ENCODE results near the gene NKD1.

The NKD1 gene

GRCh38 chr16:50598256-50598894 is 50.2 kb downstream of the NKD1 start:
- H3K9me3 Mint-ChIP-seq = no peaks in the 10 kb centered on the region
- peaks cover 10% of the 10 kb centered on the region for H3K4me1 Mint-ChIP-seq
- no peaks in the 10 kb centered on the region for H3K27me3 Mint-ChIP-seq
- DNase-seq (ENCODE audit: low spot score in 2 of 2) = no peak
- no peak overlapping the region for H3K4me3 Mint-ChIP-seq
- ATAC-seq (replicated peaks; ENCODE audit: extremely low read depth, poor library complexity, severe bottlenecking) = no peak
- peaks cover 1% of the 10 kb centered on the region for H3K36me3 Mint-ChIP-seq (ENCODE audit: insufficient read depth)
- no peak overlapping the region for H3K27ac Mint-ChIP-seq (ENCODE audit: low read depth)

DNA sequence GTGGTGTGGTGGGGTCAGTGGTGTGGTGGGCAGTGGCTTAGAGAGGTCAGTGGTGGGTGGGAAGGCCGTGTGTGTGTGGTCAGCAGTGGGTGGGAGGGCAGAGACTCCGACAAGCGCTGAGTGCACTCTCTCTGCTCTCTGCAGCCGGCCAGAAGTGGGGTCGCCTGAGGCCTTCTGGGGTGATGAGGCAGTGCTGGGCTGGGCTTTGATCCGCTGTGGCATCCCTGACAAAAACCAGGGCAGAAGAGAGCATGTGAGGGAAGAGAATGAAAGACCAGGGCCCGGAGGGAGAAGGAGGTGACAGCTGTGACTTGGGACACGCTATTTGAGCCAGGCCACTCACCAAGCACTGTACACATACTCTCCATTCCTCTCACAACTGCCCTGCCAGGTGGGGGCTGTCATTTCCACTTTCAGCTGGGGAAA is 50.8 kb downstream of the NKD1 start:
- Mint-ChIP-seq H3K27ac (ENCODE audit: low read depth) (no peak overlapping the region), H3K27me3 (no peaks in the 10 kb centered on the region), H3K9me3 (no peaks in the 10 kb centered on the region), H3K4me1 (peaks cover 10% of the 10 kb centered on the region), H3K4me3 (no peak overlapping the region), H3K36me3 (ENCODE audit: insufficient read depth) (peaks cover 3% of the 10 kb centered on the region)
- ATAC-seq (replicated peaks; ENCODE audit: extremely low read depth, poor library complexity, severe bottlenecking) (no peak), DNase-seq (ENCODE audit: low spot score in 2 of 2) (no peak)

GRCh38 chr16:50599494-50599893 is 51.3 kb downstream of the NKD1 start:
- H3K9me3 Mint-ChIP-seq = no peaks in the 10 kb centered on the region

DNA sequence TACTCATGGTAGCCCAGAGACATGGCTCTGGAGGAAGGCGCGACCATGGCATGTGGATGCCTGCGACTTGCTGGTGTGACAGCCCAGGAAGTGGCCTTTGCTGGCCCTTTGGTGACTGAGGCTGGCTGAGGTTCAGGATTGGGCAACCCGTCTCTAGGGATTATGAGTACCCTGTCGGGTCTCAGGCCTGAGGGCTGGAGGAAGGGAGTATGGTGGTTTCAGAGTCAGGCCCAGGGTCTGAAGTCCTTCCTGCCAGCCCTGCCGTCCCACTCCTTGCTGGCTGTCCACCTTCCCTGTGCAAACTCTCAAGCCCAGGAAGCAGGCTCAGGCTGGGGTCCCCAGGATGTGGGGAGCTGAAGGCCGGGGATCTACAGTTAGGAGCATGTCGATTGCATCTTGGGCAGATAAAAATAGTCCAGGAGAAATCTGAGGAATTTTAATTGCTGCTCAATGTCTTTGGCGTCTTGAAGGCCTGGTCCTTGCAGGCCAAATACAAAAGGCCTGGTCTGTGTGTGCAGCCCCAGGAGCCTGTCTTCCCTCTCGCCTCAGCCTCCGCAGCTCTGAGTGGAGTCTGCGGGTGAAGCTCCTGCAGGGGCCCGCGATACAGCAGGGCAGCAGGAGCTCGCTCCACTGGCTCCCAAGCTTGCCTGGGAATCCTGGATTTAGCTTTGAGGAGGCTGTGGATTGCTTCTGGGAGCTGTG is 52.5 kb downstream of the NKD1 start:
- H3K4me3 Mint-ChIP-seq = no peak overlapping the region
- no peaks in the 10 kb centered on the region for H3K9me3 Mint-ChIP-seq
- H3K27me3 Mint-ChIP-seq = no peaks in the 10 kb centered on the region
- DNase-seq (ENCODE audit: low spot score in 2 of 2) (no peak), ATAC-seq (replicated peaks; ENCODE audit: extremely low read depth, poor library complexity, severe bottlenecking) (no peak)
- H3K36me3 Mint-ChIP-seq (ENCODE audit: insufficient read depth) = peaks cover 3% of the 10 kb centered on the region
- H3K27ac Mint-ChIP-seq (ENCODE audit: low read depth) = no peak overlapping the region
- H3K4me1 Mint-ChIP-seq = peaks cover 10% of the 10 kb centered on the region

More at GRCh38 chr16:50599494-50599893, 51.3 kb downstream of the NKD1 start:
- ATAC-seq (replicated peaks; ENCODE audit: extremely low read depth, poor library complexity, severe bottlenecking) (no peak), DNase-seq (ENCODE audit: low spot score in 2 of 2) (no peak)
- Mint-ChIP-seq H3K27ac (ENCODE audit: low read depth) (no peak overlapping the region), H3K36me3 (ENCODE audit: insufficient read depth) (peaks cover 3% of the 10 kb centered on the region), H3K4me1 (peaks cover 10% of the 10 kb centered on the region), H3K27me3 (no peaks in the 10 kb centered on the region), H3K4me3 (no peak overlapping the region)

GRCh38 chr16:50601341-50601740 is 53.1 kb downstream of the NKD1 start:
- Mint-ChIP-seq H3K36me3 (ENCODE audit: insufficient read depth) (peaks cover 3% of the 10 kb centered on the region), H3K4me3 (no peak overlapping the region), H3K27me3 (no peaks in the 10 kb centered on the region), H3K9me3 (no peaks in the 10 kb centered on the region), H3K4me1 (peaks cover 10% of the 10 kb centered on the region), H3K27ac (ENCODE audit: low read depth) (no peak overlapping the region)
- no peak for DNase-seq (ENCODE audit: low spot score in 2 of 2)
- ATAC-seq (replicated peaks; ENCODE audit: extremely low read depth, poor library complexity, severe bottlenecking) = no peak

DNA sequence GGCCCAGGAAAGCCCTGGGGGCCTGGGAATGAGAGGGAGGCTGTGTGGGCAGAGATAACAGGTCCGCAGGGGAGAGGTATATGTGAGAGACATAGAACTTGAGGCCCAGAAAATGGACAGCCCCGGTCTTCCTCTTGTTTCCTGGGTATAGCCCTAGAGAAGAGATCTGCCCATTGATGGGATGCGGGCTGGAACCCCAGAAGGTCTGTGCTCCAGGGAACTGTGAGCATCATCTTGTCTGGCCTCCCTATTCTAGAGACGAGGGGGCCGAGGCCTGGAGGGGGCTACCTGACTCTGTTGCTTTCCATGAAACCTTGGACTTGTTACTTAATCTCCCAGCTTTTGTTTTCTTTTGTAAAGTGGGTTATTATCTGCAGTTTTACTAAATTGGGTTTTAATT is 53.9 kb downstream of the NKD1 start:
- Mint-ChIP-seq H3K27me3 (no peaks in the 10 kb centered on the region), H3K9me3 (no peaks in the 10 kb centered on the region), H3K4me1 (peaks cover 10% of the 10 kb centered on the region), H3K27ac (ENCODE audit: low read depth) (peak overlapping the region; percentile 58), H3K4me3 (no peak overlapping the region), H3K36me3 (ENCODE audit: insufficient read depth) (peaks cover 3% of the 10 kb centered on the region)
- ATAC-seq (replicated peaks; ENCODE audit: extremely low read depth, poor library complexity, severe bottlenecking) = no peak
- no peak for DNase-seq (ENCODE audit: low spot score in 2 of 2)

GRCh38 chr16:50602531-50603205 is 54.5 kb downstream of the NKD1 start:
- Mint-ChIP-seq H3K4me1 (peaks cover 10% of the 10 kb centered on the region), H3K27ac (ENCODE audit: low read depth) (peak overlapping the region; percentile 58), H3K4me3 (no peak overlapping the region), H3K36me3 (ENCODE audit: insufficient read depth) (peaks cover 3% of the 10 kb centered on the region), H3K9me3 (no peaks in the 10 kb centered on the region), H3K27me3 (no peaks in the 10 kb centered on the region)
- DNase-seq (ENCODE audit: low spot score in 2 of 2) = peak; percentile 24 to 31
- ATAC-seq (replicated peaks; ENCODE audit: extremely low read depth, poor library complexity, severe bottlenecking) = peak; percentile 92

DNA sequence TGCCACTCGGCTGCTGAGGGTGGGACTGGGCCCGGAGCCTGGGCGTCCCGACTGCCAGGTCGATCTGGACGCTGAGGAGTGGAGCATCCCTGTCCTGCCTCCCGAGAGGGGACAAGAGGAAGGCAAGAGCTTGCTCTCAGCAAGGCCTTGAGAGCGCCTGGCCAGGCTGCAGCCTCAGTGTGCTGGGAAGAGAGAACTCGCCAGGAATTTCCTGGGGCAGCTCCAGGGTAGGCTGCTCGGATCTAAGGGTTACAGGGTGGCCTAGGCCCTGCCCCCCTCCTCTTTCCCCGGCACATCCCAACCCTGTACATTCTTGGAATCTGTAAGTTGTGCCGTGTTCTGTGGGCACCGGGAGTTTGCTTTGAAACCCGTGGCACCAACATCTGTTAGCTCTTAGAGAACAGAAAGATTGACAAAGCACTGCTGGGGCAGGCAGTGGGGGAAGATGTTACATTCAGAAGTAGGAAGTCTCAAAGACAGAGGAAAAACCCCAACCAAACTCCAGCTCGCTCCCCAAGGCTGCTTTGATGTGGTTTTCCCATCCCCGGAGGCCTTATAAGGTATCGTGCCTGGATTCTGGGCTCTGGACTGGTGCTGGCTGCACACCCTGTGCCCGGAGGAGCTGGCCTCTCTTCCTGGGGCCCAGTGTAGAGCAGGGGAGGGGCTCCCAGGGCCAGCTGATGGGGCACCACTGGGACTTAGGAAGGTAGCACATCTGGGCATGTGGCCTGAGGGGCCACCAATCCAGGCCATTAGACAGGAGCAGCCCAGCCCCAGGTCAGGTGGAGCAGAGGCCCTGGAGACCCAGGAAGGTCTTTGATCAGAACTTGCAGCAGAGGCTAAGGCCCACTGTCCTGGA is 55.2 kb downstream of the NKD1 start:
- no peak for ATAC-seq (replicated peaks; ENCODE audit: extremely low read depth, poor library complexity, severe bottlenecking)
- no peak overlapping the region for H3K4me3 Mint-ChIP-seq
- H3K27ac Mint-ChIP-seq (ENCODE audit: low read depth) = peak overlapping the region; percentile 58
- no peak for DNase-seq (ENCODE audit: low spot score in 2 of 2)
- no peaks in the 10 kb centered on the region for H3K27me3 Mint-ChIP-seq
- no peaks in the 10 kb centered on the region for H3K9me3 Mint-ChIP-seq
- H3K4me1 Mint-ChIP-seq = peaks cover 10% of the 10 kb centered on the region
- H3K36me3 Mint-ChIP-seq (ENCODE audit: insufficient read depth) = peaks cover 3% of the 10 kb centered on the region

DNA sequence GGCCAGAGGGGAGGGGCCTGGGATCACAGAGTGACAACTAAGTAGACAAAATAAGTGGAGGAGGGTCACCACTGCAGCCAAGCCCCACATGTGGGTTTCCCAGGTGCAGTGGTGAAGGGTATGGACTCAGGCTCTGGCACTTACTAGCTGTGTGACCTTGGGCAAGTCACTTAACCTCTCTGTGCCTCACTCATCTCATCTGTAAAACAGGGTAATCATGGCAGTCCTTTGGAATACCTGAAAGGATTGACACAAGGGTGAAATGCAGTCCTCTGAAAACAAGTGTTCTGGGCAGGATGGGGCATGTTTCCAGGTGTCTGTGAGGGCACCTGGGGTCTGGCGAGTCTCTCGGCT is 55.8 kb downstream of the NKD1 start:
- Mint-ChIP-seq H3K4me1 (peaks cover 10% of the 10 kb centered on the region), H3K36me3 (ENCODE audit: insufficient read depth) (peaks cover 3% of the 10 kb centered on the region), H3K9me3 (no peaks in the 10 kb centered on the region), H3K27ac (ENCODE audit: low read depth) (no peak overlapping the region), H3K27me3 (no peaks in the 10 kb centered on the region), H3K4me3 (no peak overlapping the region)
- DNase-seq (ENCODE audit: low spot score in 2 of 2) (no peak), ATAC-seq (replicated peaks; ENCODE audit: extremely low read depth, poor library complexity, severe bottlenecking) (no peak)

DNA sequence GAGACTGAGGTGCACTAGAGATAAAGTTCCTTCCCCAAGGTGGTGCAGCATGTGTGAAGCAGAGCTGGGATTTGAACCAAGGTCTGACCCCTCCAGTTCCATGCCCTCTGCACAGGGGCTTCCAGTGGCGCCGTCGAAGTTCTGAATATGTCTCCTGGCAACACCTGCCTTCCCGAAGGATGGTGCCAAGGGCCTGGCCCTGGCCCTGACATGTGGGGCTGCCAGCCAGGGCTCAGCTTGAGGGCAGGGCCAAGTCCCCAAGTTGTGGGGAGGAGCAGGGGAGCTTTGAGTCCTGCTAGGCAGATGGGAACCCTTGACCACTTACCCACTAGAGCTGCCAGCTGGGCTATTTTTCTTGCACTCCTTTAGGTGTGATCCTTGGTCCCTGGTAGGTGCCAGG is 56.4 kb downstream of the NKD1 start:
- Mint-ChIP-seq H3K4me1 (peaks cover 10% of the 10 kb centered on the region), H3K36me3 (ENCODE audit: insufficient read depth) (peaks cover 3% of the 10 kb centered on the region), H3K4me3 (no peak overlapping the region), H3K9me3 (no peaks in the 10 kb centered on the region), H3K27me3 (no peaks in the 10 kb centered on the region), H3K27ac (ENCODE audit: low read depth) (no peak overlapping the region)
- ATAC-seq (replicated peaks; ENCODE audit: extremely low read depth, poor library complexity, severe bottlenecking) (no peak), DNase-seq (ENCODE audit: low spot score in 2 of 2) (no peak)

DNA sequence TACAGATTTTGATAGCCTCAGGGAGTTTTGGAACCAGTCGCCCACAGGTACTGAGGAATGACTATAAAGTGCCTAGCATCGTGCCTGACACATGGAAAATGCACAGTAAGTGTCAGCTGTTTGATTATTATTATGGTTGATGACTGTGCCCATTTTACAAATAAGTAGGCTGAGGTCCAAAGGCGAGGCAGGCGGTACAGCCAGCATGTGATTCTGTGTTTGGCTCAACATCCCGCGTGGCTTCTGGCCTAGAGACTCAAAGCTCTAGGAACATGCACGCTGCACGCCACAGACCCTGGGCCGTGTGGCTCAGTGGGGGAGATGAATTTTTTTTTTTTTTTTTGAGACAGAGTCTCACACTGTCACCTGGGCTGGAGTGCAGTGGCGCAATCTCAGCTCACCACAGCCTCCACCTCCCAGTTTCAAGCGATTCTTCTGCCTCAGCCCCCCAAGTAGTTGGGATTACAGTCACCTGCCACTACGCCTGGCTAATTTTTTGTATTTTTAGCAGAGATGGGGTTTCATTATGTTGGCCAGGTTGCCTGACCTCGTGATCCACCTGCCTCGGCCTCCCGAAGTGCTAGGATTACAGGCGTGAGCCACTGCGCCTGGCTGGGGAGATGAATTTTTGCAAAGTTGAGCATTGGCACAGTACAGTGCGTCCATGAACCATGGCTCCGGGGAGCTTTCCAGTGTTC is 57.7 kb downstream of the NKD1 start:
- H3K27me3 Mint-ChIP-seq = no peaks in the 10 kb centered on the region
- H3K36me3 Mint-ChIP-seq (ENCODE audit: insufficient read depth) = peaks cover 3% of the 10 kb centered on the region
- no peaks in the 10 kb centered on the region for H3K9me3 Mint-ChIP-seq
- ATAC-seq (replicated peaks; ENCODE audit: extremely low read depth, poor library complexity, severe bottlenecking) (no peak), DNase-seq (ENCODE audit: low spot score in 2 of 2) (no peak)
- H3K4me1 Mint-ChIP-seq = peaks cover 10% of the 10 kb centered on the region
- no peak overlapping the region for H3K27ac Mint-ChIP-seq (ENCODE audit: low read depth)
- no peak overlapping the region for H3K4me3 Mint-ChIP-seq

Measured in central memory CD8-positive, alpha-beta T cell (primary cell).